ENCODE data around the gene SHMT2.

DNA sequence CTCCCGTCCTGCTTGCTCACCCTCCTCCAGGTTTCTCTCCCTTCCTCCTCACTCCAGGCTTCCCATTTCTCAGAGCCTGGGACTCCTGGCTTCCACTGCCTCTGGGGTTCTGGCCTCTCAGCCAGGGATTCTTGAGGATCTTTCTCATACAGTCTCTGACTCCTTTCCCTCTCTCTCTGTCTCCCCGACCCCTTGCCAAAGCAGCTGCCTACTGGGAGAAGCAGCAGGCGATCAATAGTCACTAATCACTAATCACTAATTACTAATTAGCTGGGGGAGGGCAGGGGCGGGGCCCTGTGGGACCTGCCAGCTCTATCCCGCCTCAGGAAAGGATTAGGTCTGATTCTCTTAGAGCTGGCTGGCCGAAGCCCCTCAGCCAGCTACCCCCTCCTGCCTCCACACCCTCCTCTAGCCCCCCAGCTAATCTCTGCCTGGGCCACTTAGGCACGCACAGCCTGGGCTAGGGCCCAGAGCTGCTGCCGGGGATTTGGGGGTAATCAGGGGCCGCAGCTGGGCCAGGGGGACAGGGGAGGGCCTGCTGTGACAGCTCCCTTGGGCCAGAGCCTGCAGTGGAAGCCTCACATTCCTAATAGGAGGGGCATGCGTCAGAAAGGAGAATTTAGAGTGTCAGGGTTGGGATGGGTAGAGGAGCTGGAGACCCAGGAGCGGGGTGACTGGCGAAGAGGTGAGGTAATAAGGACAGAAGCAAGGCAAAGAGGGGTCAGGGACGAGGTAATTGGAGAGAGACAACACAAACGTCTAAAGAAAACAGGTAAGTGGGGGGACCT lies 10.1 kb upstream of the SHMT2 start:
- no peak for TF ChIP-seq XRCC4 (IDR thresholded peaks at IDR 0.05; ENCODE audit: extremely low read depth, insufficient read depth, insufficient read length)
- TF ChIP-seq, protein P1, sequence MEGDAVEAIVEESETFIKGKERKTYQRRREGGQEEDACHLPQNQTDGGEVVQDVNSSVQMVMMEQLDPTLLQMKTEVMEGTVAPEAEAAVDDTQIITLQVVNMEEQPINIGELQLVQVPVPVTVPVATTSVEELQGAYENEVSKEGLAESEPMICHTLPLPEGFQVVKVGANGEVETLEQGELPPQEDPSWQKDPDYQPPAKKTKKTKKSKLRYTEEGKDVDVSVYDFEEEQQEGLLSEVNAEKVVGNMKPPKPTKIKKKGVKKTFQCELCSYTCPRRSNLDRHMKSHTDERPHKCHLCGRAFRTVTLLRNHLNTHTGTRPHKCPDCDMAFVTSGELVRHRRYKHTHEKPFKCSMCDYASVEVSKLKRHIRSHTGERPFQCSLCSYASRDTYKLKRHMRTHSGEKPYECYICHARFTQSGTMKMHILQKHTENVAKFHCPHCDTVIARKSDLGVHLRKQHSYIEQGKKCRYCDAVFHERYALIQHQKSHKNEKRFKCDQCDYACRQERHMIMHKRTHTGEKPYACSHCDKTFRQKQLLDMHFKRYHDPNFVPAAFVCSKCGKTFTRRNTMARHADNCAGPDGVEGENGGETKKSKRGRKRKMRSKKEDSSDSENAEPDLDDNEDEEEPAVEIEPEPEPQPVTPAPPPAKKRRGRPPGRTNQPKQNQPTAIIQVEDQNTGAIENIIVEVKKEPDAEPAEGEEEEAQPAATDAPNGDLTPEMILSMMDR (IDR thresholded peaks at IDR 0.05 in 2 of 3, conservative IDR thresholded peaks at IDR 0.05 in 1 of 3; ENCODE audit: insufficient read depth in 2 of 3, low read depth in 1 of 3, low read length in 3 of 3): no peak
- TF ChIP-seq YY1 (IDR thresholded peaks at IDR 0.05; ENCODE audit: borderline replicate concordance in 1 of 3, control insufficient read depth in 1 of 3, extremely low read depth in 1 of 3, insufficient read depth in 3 of 3, insufficient read length in 1 of 3, insufficient replicate concordance in 2 of 3, low read depth in 1 of 3, low read length in 2 of 3): no peak

Data from K562 (cell line).